Measurements from ENCODE around the gene CHKB.
A peak's percentile ranks its signal among the peaks of the same experiment; 100 is the strongest.

Gene CHKB

DNA sequence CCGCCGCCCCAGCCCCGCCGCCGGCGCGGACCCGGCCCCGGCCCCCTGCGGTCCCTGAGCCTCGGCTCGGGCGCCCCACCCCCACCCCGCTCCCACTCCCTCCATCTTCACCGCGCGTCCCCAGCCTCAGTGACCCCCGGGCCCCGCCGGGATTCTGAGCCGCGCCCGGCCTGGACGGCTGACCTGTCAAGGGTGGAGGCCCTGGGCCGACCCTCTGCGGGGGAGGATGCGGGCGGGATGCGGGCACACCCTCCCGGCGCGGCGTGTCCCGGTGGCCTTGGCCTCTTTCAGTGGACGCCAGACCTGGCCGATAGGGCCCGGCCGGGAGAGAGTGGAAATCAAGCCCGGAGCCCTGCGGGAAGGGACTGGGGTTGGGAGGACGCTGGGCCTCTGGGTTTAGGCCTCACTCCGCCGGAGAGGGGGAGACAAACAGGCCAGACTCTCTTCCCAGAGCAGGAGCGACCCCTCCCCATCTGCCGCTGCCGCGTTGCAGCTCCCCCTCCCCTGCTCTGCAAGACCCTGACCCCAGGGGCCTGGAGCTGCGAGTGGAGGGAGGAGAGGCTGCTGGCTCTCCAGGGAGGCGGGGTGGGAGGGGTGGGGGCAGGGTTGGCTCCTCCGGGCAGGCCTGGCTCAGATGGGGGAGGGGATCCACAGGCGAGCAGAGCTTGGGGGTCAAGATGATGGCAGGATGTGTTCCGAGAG is 18.5 kb upstream of the CHKB start:
- Histone ChIP-seq H3K4me3 (ENCODE audit: low read length) (no peak overlapping the region), H3K27me3 (ENCODE audit: control insufficient read depth, insufficient read depth, low read length) (peaks cover 28% of the 10 kb centered on the region), H3K27ac (ENCODE audit: low read depth, low read length) (no peak overlapping the region), H3K9ac (ENCODE audit: low read length) (no peak overlapping the region), H3K4me1 (ENCODE audit: control insufficient read depth, insufficient read depth, low read length) (no peaks in the 10 kb centered on the region), H3K36me3 (ENCODE audit: control insufficient read depth, insufficient read depth, low read length) (no peaks in the 10 kb centered on the region)

DNA sequence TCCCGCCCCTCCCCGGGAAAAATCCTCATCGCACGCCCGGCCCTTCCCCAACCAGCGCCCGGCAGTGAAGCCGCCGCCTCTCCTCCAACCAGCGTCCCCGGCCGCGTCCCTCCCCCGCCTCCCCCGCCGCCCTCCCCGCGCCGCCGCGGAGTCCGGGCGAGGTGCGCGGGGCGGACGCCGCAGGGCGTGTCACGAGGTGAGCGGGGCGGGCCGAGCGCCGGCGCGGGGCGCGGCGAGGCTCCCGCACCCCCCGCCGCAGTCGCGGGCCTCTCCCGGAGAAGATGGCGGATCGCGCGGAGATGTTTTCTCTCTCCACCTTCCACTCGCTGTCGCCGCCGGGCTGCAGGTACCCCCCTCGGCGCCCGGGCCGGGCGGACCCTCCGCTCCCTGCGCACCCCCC is 17.9 kb upstream of the CHKB start, which contains the start of gene MAPK8IP2:
Gene MAPK8IP2, plus strand, starts transcription at position 256 of the 400 bp plus-strand sequence. Its CDS starts 26 bp downstream, at position 282.
- Histone ChIP-seq H3K4me1 (ENCODE audit: control insufficient read depth, insufficient read depth, low read length) (no peaks in the 10 kb centered on the region), H3K9ac (ENCODE audit: low read length) (no peak within 1 kb of the TSS), H3K27ac (ENCODE audit: low read depth, low read length) (no peak within 1 kb of the TSS), H3K27me3 (ENCODE audit: control insufficient read depth, insufficient read depth, low read length) (peaks cover 27% of the 10 kb centered on the region), H3K36me3 (ENCODE audit: control insufficient read depth, insufficient read depth, low read length) (no peaks in the 10 kb centered on the region), H3K4me3 (ENCODE audit: low read length) (peak within 1 kb of the TSS; percentile 2)

DNA sequence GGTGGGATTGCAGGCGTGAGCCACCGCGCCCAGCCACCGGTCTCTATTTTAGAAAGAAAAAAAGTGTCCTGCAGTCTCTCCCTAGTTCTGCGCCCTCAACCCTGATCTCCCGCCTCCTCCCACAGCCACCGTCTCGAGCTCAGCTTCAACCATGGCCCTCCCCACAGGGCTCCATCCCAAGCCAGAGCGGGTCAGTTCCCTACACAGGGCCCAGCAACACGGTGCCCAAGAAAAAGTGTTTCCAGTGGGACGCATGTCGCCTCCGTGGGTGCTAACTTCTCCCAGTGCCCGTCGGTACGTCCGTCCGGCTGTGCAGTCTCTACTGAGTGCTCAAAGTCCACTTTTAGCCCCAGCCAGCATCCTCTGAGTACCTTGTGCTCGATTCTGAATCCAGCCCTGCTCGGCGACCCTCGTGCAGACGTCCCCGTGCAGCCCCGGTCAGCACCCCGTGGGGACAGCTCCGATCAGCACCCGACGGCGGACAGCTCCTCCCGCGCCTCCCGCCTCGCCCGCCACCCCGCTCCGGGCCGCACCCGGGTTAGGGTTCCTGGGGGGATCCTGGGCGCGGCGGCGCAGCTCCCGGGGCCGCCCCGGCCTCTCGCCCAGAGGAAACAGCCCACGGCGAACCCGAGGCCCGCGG is 17.3 kb upstream of the CHKB start:
- H3K27ac ChIP-seq (ENCODE audit: low read depth, low read length): no peak overlapping the region
- H3K36me3 ChIP-seq (ENCODE audit: control insufficient read depth, insufficient read depth, low read length): no peaks in the 10 kb centered on the region
- H3K27me3 ChIP-seq (ENCODE audit: control insufficient read depth, insufficient read depth, low read length): peaks cover 22% of the 10 kb centered on the region
- peak overlapping the region; percentile 2 for H3K4me3 ChIP-seq (ENCODE audit: low read length)
- no peak overlapping the region for H3K9ac ChIP-seq (ENCODE audit: low read length)
- H3K4me1 ChIP-seq (ENCODE audit: control insufficient read depth, insufficient read depth, low read length): no peaks in the 10 kb centered on the region

DNA sequence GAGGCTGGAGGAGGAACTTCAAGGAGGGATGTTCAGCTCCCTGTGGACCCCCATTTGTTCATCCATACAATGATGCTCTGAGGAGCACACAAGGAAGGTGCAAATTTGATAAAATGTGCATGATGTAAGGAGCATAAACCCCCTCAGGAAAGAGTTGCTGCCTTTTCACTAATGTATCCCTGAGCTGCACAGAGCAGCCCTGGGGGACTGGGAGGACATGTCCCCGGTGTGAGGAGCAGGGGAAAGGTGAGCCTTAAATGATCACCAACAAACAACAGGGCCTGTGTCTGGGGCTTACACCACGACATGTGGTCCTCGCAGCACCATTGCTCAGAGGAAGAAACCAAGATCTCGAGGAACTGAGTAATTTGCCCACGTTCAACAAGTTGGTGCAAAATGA is 14.4 kb upstream of the CHKB start:
- Histone ChIP-seq H3K27ac (ENCODE audit: low read depth, low read length) (no peak overlapping the region), H3K4me3 (ENCODE audit: low read length) (no peak overlapping the region), H3K36me3 (ENCODE audit: control insufficient read depth, insufficient read depth, low read length) (no peaks in the 10 kb centered on the region), H3K9ac (ENCODE audit: low read length) (no peak overlapping the region), H3K4me1 (ENCODE audit: control insufficient read depth, insufficient read depth, low read length) (no peaks in the 10 kb centered on the region), H3K27me3 (ENCODE audit: control insufficient read depth, insufficient read depth, low read length) (peaks cover 5% of the 10 kb centered on the region)

DNA sequence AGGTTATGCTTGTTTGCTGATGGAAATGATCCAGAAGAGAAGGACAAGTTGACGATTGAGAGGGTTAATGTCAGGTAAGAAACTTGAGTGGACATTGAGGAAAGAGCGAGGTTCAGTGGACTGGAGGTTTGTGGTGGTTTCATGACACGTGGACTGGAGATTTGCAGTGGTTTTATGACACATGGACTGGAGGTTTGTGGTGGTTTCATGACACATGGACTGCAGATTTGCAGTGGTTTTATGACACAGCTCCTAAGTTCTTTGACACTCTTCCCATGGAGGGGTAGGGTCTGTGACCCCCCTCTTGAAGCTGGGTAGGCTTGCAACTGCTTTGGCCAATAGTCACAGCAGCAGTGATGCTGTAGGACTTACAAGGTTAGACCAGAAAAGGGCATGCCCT is 12.5 kb upstream of the CHKB start:
- no peaks in the 10 kb centered on the region for H3K36me3 ChIP-seq (ENCODE audit: control insufficient read depth, insufficient read depth, low read length)

DNA sequence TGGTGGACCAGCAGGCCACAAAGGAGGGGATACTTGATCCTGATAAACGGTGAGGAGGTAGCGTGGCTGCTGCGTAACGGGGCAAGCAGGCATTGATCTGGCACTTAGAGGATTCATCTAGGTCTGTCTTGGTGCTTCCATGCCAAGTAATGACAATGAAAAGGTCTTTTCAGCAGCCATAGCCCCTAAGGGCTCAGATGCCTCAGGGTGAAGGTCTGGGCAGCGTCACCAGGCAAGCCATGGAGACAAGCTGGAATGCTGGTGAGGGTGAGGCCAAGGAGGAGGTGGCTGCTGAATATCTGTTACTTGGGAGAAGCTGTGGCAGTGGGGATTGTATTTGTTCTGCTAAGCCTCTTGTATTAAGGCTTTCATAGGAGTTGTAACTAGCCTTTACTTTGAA is 4.8 kb upstream of the CHKB start:
- Histone ChIP-seq H3K4me3 (ENCODE audit: low read length) (no peak overlapping the region), H3K36me3 (ENCODE audit: control insufficient read depth, insufficient read depth, low read length) (no peaks in the 10 kb centered on the region), H3K4me1 (ENCODE audit: control insufficient read depth, insufficient read depth, low read length) (peaks cover 6% of the 10 kb centered on the region), H3K27ac (ENCODE audit: low read depth, low read length) (no peak overlapping the region), H3K27me3 (ENCODE audit: control insufficient read depth, insufficient read depth, low read length) (no peaks in the 10 kb centered on the region), H3K9ac (ENCODE audit: low read length) (no peak overlapping the region)

More for the DNA sequence above, 12.5 kb upstream of the CHKB start:
- no peak overlapping the region for H3K4me3 ChIP-seq (ENCODE audit: low read length)
- H3K27me3 ChIP-seq (ENCODE audit: control insufficient read depth, insufficient read depth, low read length): no peaks in the 10 kb centered on the region
- H3K9ac ChIP-seq (ENCODE audit: low read length): no peak overlapping the region
- no peak overlapping the region for H3K27ac ChIP-seq (ENCODE audit: low read depth, low read length)
- H3K4me1 ChIP-seq (ENCODE audit: control insufficient read depth, insufficient read depth, low read length): no peaks in the 10 kb centered on the region

DNA sequence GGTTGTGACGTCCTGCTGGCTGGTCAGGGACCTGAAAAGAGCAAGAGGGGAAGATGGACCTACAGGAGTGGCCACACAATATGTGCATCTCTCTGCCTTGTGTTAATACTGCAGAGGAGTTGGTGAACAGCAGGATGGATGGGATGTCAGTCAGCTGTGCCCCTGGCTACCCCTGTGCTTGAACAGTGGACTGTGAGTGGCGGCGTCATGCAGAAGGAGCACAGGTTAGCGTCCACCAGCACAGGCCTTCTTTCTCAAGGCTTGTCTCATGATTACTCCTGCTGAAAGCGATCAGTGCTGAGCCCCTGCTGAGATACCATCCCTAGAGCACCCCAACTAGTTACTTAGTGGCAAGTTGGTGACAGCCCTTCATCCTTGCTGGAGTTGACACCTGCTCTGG is 3.8 kb upstream of the CHKB start:
- no peak overlapping the region for H3K4me3 ChIP-seq (ENCODE audit: low read length)
- no peaks in the 10 kb centered on the region for H3K36me3 ChIP-seq (ENCODE audit: control insufficient read depth, insufficient read depth, low read length)
- H3K27ac ChIP-seq (ENCODE audit: low read depth, low read length): no peak overlapping the region
- H3K9ac ChIP-seq (ENCODE audit: low read length): no peak overlapping the region
- no peaks in the 10 kb centered on the region for H3K27me3 ChIP-seq (ENCODE audit: control insufficient read depth, insufficient read depth, low read length)
- H3K4me1 ChIP-seq (ENCODE audit: control insufficient read depth, insufficient read depth, low read length): peaks cover 6% of the 10 kb centered on the region

DNA sequence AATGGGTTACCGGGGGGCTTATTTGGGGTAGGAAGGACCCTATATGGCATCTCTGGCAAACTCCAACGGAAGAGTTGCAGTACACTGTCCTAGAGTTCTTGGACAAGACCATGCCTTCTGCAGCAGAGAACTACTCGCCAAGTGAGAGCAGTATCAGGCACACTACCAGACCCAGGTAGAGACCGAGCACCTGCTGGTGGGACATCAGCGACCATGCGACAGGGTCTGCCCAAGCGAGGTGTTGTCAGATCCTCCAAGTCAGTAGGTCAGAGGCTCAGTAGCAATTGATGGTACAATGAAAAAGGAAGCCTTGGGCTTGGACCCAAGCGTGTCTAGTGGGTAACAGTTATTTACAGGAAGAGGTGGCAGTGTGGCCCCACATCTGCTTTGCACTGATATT is 3.1 kb upstream of the CHKB start:
- Histone ChIP-seq H3K27me3 (ENCODE audit: control insufficient read depth, insufficient read depth, low read length) (no peaks in the 10 kb centered on the region), H3K9ac (ENCODE audit: low read length) (no peak overlapping the region), H3K4me3 (ENCODE audit: low read length) (no peak overlapping the region), H3K36me3 (ENCODE audit: control insufficient read depth, insufficient read depth, low read length) (no peaks in the 10 kb centered on the region), H3K4me1 (ENCODE audit: control insufficient read depth, insufficient read depth, low read length) (peaks cover 6% of the 10 kb centered on the region), H3K27ac (ENCODE audit: low read depth, low read length) (no peak overlapping the region)

DNA sequence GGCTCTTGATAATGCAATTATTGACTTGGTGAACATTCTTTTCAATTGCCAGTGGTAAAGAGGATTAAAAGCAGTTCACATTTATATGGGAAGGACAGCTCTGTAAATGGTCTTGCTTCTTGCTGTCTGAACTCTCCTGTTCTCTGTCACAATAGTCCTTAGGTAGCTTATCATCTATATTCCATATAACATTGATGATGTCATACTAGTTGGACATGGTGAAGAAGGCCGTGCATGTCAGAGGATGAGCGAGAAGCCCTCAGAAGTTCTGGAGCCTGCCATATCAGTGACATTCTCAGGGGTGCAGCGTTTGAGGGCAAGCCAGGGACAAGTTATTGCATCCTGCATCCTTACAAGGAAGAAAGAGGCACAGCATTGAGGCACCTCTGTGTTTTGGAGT is 2.6 kb upstream of the CHKB start:
- Histone ChIP-seq H3K4me1 (ENCODE audit: control insufficient read depth, insufficient read depth, low read length) (peaks cover 6% of the 10 kb centered on the region), H3K27ac (ENCODE audit: low read depth, low read length) (no peak overlapping the region), H3K9ac (ENCODE audit: low read length) (no peak overlapping the region), H3K36me3 (ENCODE audit: control insufficient read depth, insufficient read depth, low read length) (no peaks in the 10 kb centered on the region), H3K27me3 (ENCODE audit: control insufficient read depth, insufficient read depth, low read length) (no peaks in the 10 kb centered on the region), H3K4me3 (ENCODE audit: low read length) (no peak overlapping the region)

DNA sequence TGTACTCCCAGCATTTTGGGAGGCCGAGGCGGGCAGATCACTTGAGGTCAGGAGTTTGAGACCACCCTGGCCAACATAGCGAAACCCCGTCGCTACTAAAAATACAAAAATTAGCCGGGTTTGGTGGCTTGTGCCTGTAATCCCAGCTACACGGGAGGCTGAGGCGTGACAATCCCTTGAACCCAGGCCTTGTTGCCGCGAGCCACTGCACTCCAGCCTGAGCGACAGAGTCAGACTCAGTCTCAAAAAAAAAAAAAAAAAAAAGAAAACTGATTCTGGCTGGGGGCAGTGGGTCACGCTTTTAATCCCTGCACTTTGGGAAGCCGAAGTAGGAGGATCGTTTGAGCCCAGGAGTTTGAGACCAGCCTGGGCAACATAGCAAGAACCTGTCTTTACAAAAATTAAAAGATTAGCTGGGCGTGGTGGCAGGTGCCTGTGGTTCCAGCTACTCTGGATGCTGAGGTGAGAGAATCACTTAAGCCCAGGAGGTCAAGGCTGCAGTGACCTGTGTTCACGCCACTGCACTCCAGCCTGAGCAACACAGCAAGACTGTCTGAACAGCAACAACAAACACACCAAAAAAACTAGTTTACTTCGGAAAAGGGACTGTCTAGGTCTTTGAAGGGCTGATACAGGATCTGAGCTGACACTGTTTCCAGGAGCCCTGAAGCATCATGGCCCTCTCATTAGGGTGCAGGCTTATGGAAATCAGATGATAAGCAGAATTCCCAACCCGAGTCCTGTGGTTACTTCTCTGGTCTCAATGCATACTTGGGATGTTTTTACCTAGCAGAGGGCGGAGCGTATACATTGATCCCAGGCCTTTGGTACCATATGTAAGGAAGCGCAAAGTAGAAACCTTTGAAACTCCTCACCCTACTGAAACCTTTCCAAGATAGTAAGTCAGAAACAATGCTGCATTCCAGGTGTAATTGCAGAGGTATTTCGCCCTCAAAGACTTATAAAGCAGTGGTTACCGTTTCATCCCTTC is 1.8 kb upstream of the CHKB start:
- Histone ChIP-seq H3K4me1 (ENCODE audit: control insufficient read depth, insufficient read depth, low read length) (peaks cover 6% of the 10 kb centered on the region), H3K27ac (ENCODE audit: low read depth, low read length) (no peak overlapping the region), H3K9ac (ENCODE audit: low read length) (no peak overlapping the region), H3K36me3 (ENCODE audit: control insufficient read depth, insufficient read depth, low read length) (no peaks in the 10 kb centered on the region), H3K4me3 (ENCODE audit: low read length) (no peak overlapping the region), H3K27me3 (ENCODE audit: control insufficient read depth, insufficient read depth, low read length) (no peaks in the 10 kb centered on the region)

DNA sequence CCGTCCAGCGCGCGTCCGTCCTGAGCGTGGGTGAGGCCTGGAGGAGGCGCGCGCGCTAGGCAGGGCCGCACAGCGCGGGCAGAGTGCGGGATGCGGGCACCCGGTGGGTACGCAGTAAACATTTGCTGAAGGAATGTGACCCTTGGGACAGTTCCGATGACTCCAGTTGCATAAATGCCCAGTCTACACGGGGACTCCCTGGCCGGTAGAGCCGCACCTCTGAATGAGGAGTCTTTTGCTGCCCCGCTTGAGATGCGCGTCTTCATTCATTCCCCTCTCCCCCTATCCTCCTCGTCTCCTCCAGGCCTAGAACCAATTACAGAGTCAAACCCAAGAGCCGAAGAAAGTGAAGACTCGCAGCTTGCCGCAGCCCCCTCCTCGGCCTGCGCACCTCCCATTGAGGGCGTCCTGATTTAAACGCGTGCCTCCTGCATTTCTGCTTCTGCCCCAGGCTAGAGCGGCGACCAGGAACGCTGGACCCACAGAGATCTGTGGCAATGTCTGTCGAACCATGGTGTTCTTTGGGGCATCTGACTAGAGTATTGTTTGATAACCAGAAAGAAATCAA is 729 bp upstream of the CHKB start:
- Histone ChIP-seq H3K4me3 (ENCODE audit: low read length) (peak overlapping the region; percentile 88), H3K27ac (ENCODE audit: low read depth, low read length) (peak overlapping the region; percentile 42), H3K9ac (ENCODE audit: low read length) (peak overlapping the region; percentile 60), H3K27me3 (ENCODE audit: control insufficient read depth, insufficient read depth, low read length) (no peaks in the 10 kb centered on the region), H3K36me3 (ENCODE audit: control insufficient read depth, insufficient read depth, low read length) (no peaks in the 10 kb centered on the region), H3K4me1 (ENCODE audit: control insufficient read depth, insufficient read depth, low read length) (peaks cover 11% of the 10 kb centered on the region)

DNA sequence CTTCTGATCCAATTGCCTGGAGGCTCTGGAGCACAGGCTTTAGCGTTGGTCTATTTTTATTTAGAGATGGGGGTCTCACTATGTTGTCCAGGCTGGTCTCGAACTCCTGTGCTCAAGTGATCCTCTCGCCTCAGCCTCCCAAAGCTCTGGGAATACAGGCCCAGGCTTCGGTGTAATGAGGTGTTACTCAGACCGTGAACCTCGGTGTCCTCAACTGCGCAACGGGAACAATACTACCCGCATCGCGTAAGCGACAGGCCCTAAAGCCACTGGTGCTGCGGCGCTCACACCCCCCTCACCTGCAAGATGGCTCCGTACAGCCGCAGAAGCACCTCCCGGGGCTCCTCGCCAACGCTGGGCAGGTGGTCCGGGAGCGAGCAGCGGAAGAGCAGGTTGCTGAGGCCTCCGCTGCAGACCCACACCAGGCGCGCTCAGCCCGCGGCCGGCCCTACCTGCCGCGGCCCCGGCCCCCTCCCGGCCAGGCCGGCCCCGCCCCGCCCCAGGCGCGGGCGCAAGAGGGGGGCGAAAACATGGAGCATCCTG is 628 bp downstream of the CHKB start:
- Histone ChIP-seq H3K36me3 (ENCODE audit: control insufficient read depth, insufficient read depth, low read length) (no peaks in the 10 kb centered on the region), H3K27me3 (ENCODE audit: control insufficient read depth, insufficient read depth, low read length) (peaks cover 6% of the 10 kb centered on the region), H3K9ac (ENCODE audit: low read length) (peak overlapping the region; percentile 88), H3K4me3 (ENCODE audit: low read length) (peak overlapping the region; percentile 77), H3K4me1 (ENCODE audit: control insufficient read depth, insufficient read depth, low read length) (peaks cover 11% of the 10 kb centered on the region), H3K27ac (ENCODE audit: low read depth, low read length) (peak overlapping the region; percentile 97)
